HG03378 (cell line): ENCODE data around the gene CCT5.

ENCODE experiments used
- ATAC-seq: cut with Tn5 transposase; IDR thresholded peaks from one replicate; pipeline ENCODE4 v1.9.1; 2021; ENCODE audit warnings: mild to moderate bottlenecking, moderate library complexity; ENCODE audit not compliant: unreplicated experiment

CCT5 gene

GRCh38 chr5:10249948-10250805, at the start of gene CCT5:
Gene CCT5 (plus strand): TSS chr5:10250280. CDS start chr5:10250341, 61 bp downstream.
- ATAC-seq: peak; percentile 85

DNA sequence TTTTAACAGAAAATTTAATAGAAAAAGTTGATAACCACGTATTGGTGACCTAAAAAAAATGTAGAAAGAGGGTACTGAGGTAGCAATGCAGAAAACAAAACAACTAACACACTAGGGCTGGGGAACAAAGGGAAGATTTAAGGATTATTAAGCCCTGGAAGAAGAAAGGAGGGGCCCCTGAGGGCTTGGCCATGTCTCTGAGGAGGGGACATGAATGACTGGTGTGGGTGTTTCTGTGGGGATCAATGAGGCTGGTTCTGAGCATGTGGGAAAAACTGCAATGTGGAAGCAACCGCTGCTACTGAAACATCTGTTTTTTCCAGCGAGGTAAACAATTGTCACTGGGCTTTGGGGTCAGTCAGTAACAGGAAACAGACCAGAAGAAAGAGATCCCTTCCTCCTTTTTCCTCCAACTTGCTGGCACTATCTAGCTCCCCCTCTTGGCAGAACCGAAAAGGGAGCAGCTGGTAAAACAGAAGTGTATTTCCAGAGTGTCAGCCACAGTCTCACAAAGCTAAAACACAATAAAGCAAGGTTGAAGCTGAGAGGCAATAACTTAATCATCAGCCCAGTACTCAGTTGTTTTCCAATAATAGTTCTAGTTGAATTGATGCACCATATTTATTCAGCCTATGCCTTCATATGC, 48.7 kb upstream of the CCT5 start:
- no peak for ATAC-seq

DNA sequence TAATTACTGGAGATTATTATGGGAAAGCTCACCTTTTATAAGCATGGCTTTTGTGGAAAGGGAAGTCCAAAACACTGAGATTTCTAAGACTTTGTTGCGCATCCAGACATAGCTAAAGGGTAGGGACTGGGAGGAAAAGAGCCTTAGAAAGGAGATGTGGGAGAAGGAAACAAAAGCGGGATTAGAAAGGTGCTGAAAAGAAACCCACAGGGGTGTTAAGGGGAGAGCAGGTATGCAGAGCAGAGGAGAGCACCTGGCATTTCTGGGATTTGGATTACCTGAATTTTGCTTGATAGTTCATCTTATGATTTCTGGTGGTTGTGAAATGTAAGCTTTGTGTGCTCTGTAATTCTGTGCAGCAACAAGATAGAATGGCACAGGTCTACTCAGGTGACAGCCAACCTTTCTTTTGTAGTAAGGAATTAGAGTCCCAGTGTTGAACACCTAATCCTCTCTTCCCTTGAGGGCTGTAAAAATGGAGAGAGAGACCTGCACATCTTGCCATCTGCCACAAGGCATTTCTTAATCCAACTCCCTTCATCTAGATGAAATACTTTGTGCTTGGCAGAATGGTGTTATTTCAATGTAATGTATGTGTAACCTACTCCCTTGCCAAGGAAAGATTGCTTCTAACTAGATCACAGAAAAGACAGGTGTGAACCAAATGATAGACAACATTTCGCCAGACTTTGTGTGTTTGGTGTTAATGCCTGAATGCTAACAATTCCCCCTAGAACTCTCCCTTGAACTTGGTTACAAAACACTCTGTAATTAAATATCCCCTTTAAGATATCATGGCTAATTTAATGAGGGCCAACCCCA, 47.8 kb upstream of the CCT5 start:
- ATAC-seq: no peak

GRCh38 chr5:10209004-10209403, 41.1 kb upstream of the CCT5 start:
- ATAC-seq: no peak

DNA sequence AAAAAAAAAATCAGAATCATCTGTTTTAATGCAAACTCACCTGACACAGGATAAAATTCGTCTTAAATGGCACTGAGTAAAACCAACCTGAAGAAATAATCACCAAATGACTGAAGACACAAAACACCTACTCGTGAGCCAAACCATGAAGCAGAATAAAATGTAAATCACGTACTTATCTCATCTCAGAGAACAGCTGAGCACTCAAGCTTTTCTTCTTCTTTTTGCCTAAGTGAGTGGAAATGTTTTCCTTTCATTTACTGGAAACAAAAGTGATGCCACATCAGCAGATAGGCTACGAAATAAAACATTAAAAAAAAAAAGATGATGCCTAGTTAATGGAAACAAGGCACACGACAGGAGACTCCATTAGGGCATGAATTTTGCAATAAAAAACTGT, 36.8 kb upstream of the CCT5 start:
- no peak for ATAC-seq

DNA sequence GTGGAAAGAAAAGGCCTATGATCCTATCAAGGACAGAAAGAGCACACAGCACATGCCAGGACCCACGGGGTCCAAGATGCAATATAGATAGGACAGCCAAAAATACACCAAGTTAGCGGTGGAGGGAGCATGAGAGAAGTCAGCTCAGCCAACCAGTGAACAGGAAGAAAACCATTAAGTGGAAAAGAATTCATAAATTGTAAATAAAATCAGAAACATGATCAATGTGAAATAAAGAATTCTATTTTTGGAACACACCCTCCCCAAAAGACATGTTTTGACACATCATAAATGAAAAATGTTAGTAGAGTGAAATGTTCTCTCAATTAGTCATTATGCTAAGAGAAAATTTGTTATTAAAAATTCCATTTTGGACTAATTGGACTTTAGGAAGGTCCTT, 36.0 kb upstream of the CCT5 start:
- ATAC-seq: no peak

DNA sequence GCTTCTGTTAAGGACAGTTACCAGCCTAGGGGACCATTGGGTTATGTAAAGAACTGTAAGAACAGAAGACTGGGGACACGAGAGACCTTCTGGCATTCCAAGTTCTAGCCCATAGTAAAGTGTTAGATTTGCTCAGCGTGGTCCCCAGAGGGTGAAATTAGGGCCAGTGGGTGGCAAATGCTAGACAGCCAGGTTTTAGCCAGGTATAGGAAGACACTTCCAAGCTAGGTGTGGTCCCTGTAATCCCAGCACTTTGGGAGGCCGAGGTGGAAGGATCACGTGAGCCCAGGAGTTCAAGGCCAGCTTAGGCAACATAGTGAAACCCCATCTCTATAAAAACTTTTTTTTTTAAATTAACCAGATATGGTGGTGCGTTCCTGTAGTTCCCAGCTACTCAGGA, 34.7 kb upstream of the CCT5 start:
- ATAC-seq: no peak

- ATAC-seq: no peak
These were observed 34.0 kb upstream of the CCT5 start for GRCh38 chr5:10216107-10216506.

DNA sequence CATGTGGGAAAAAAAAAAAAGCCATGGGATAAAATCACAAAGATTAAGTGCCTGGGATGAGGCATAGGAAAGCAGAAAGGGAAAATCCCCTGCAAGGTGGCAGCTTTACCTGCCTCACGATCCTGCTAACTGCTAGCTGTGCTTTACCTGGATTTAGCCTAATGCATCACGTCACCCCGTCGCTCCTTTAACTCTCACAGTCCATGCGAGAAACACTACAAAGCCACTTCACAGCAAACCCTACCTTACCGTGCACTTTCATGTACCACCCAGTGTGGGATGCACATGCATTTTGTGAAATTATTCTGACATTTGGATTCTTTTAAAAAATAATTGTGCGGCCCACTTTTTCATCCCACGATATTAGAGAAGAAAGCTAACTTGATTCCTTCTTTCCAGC, 31.4 kb upstream of the CCT5 start:
- ATAC-seq: no peak

- ATAC-seq: no peak
These were observed 31.0 kb upstream of the CCT5 start for GRCh38 chr5:10219068-10219467.

GRCh38 chr5:10220248-10220647, 29.8 kb upstream of the CCT5 start:
- no peak for ATAC-seq

DNA sequence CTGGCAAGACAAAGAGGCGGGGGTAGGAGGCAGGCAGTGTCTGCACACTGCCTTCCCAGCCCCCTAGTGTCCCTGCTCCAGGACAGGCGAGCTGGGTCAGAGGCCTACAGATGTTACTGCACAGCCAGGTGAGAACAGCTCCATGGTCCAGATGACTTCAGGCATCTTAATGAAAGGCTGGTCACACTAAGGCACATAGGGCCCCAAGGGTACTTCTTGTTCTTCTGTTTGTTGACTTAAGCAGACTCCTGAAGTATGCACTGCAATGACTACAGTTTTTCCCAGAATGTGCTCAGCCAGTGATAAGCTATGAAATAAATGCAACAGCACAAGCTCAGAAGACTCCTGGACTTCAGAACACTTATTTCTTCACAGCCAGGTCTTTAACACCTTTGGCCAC, 27.8 kb upstream of the CCT5 start:
- no peak for ATAC-seq

DNA sequence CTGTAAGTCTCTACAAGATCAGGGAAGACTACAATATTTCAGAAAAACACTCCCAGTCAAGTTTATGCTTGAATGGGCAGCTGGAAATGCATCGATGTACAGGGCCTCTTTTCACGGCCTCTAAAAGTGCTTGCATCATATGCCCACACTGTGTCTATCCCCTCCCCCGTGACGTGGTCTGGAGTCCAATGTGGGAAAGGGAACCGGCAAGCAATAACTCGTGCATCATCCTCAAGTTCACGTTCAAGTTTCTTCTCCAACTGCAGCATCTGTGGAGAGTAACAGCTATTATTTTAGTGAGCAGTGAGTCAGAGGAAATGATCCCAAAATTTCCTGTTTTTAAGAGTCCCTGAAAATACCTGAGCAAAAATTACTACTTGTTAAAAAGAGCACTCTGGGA, 22.7 kb upstream of the CCT5 start:
- no peak for ATAC-seq

- no peak for ATAC-seq
These were observed 21.8 kb upstream of the CCT5 start for GRCh38 chr5:10228288-10228687.

- no peak for ATAC-seq
These were observed 20.6 kb upstream of the CCT5 start for GRCh38 chr5:10229306-10230048.

- no peak for ATAC-seq
These were observed 17.7 kb upstream of the CCT5 start for GRCh38 chr5:10232386-10232785.

- no peak for ATAC-seq
These were observed 17.1 kb upstream of the CCT5 start for GRCh38 chr5:10233011-10233410.

DNA sequence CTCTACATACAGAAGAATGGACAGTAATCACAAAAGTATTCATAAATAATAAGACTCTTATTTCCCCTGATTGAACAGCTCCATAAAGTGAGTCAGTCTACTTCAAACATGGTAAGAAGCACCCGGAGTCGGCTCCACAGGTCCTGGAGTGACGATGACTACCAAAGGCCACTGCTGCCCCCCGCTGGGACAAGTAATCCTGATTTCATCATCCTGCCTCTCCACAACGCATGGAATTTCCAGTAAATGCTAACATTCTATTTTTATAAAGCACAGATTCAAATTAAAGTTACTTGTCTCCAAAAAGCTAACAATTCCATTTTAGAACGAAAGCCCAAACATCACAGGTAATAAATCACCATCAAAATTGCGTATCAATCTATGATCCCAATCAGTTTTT, 16.6 kb upstream of the CCT5 start:
- no peak for ATAC-seq

GRCh38 chr5:10235350-10235749, 14.7 kb upstream of the CCT5 start:
- no peak for ATAC-seq

DNA sequence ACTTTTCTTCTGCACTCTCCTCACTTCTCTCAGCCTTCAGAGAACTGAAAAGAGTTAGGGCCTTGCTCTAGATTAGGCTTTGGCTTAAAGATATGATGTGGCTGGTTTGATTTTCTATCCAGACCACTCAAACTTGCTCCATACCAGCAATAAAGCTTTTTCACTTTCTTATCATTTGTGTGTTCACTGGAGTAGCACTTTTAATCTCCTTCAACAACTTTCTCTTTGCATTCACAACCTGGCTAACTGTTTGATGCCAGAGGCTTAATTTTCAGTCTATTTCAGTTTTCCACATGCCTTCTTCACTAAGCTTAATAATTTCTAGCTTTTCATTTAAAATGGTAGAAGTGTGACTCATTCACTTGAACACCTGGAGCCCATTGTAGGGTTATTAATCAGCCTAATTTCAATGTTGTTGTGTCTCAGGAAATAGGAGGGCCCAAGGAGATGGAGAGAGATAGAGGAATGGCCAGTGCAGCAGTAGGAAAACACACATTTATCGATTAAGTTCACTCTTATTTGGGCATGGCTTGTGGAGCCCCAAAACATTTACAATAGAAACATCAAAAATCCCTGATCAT, 6.3 kb upstream of the CCT5 start:
- ATAC-seq: no peak
